NCI-H82 treated with DMSO at 0.1 percent for 48 hours (cell line): ENCODE measurements around the gene TRIM9.
A peak's percentile ranks its signal among the peaks of the same experiment; 100 is the strongest.

Source experiments
- DNase-seq: peaks from one replicate; lab custom pipeline; 2025; ENCODE audit not compliant: unreplicated experiment; lab: John Stamatoyannopoulos, UW

TRIM9 gene

DNA sequence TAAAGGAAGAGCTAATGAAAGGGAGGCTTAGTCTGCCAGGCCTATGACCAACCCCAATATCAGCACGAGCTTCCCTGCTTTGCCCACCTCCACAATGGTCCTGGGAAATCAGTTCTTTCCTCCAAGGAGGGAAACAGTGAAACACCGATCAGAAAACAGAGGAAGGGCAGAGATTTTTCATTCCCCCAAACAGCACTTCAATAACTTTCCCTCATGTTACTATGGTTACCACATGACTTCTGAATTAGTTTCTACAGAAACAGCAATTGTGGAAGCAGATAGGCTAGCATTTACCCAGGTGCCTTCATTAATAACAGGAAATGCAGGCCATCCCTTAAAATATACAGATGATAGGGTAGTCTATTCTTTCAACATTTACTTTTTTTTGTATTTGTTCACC, 35.9 kb downstream of the TRIM9 start:
- no peak for DNase-seq

DNA sequence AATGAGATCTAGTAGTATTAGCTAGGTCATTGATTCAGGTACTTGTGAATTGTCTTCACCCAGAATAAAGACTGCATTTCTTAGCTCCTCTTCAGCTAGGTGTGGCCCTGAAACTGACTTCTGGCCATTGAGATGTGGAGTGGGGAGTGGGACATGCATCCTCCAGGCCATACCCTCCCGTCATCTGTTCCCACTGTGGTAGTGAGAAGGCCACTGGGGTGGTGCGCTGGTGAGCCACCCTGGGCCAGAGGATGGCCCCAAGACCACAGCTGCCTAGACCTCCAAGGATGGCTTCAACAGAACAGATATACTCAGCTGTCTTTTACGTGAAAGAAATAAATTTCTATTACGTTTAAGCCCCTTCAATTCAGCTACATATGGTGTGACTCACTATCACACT, 36.5 kb downstream of the TRIM9 start:
- no peak for DNase-seq

DNA sequence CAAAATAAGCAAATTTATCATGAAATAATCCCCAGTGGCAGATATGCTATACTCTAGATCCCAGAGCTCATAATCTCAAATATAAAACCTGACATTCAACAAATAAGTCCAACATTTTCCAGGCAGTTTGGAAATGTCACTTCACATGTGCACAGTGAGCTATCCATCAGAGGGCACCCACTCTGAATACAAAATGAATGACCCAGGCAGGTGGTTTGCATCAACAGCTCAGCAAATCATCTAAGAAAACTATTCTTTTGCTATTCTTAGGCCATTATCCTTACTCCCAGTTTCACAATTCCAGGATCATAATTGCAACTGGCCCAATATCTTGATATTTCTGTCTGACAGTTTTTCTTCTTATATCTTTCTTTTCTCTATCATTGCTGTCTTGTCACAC, 38.5 kb downstream of the TRIM9 start:
- no peak for DNase-seq

DNA sequence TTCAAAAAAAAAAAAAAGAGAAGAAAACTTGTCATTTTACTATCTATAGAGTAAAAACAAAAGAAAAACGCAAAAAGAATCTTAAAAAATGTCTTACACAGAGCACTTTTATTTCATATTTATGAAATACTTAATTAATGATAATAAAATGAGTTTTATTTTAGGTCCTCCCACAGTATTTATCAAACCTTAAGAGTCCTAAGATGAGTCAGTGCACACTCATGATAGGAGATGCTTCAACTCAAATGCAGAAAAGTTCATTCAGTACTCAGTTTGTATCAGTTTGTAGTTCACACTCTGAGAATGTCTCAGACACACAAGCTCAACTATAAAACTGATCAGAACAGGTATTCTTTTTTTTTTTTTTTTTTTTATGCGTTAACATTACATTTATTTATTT, 41.7 kb downstream of the TRIM9 start:
- DNase-seq = no peak

DNA sequence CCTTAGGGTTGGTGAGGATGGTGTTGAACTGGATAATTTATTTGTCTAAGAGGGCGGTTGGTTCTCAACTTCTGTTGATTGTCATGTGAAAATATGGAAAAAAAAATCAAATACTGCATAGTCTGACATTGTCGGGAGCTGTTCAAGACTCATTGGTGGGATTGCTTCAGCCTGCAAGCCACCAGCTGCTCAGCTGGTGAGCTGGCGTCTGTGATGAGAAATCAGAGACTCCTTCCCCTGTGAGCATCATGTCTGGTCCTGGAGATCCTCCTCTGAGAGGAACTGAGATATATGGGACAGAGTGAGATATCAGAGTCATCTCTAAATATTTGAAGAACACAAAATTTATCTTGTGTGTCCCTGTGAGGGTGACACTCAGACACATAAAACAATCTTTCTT, 49.9 kb downstream of the TRIM9 start:
- no peak for DNase-seq

DNA sequence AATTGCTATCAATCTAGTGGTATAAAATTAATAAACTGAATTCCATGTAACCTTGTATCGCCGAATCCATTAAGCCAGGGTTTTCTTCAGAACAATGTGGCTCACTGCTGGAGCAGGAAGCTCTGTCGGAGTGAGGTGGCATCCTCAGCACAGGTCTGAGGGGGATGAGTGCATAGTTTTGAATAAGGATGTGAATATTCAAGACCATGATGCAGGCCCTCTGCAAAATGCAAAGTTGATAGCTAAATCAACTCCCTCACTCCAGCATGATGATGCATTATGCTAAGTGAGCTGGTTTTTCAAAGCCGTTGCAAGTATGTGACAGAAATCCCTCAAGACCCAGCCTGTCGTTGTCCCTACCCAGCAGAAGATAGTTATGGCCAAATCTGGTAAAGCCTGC, 53.0 kb downstream of the TRIM9 start:
- DNase-seq = no peak

DNA sequence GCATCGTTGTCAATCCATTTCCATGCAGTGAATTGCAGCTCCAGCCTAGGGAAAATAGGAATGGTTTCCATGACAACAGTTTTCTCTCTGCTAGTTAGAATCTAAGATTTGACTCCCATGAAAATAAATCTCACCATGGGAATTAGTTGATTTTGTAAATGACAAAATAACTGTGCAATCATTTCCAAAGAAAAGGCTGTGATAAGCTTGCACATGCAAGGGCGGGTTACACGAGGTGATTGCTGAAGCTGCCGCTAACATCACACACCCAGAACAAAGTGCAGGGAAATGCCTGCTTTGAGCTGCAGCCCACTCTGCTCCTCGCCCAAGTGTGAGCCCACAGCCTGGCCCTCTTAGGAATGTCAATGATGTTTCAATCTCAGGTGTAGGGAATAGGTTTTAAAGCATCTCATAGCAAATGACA, 53.8 kb downstream of the TRIM9 start:
- DNase-seq = no peak

DNA sequence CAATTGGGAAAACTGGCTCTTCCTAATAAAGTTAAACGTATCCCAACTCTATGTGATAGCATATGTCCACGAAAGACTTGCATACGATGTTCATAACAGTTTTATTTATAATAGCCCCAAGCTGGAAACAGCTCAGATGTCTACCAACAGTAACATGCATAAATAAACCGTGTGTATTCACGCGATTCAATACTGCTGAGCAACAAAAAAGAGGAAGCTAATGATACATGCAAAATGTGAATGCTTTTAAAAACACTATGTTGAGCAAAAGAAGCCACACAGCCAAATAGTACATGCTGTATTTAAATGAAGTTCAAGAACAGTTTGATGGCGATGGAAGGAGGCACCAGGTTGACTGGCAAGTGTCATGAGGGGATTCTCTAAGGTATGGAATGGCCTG, 55.7 kb downstream of the TRIM9 start:
- no peak for DNase-seq

DNA sequence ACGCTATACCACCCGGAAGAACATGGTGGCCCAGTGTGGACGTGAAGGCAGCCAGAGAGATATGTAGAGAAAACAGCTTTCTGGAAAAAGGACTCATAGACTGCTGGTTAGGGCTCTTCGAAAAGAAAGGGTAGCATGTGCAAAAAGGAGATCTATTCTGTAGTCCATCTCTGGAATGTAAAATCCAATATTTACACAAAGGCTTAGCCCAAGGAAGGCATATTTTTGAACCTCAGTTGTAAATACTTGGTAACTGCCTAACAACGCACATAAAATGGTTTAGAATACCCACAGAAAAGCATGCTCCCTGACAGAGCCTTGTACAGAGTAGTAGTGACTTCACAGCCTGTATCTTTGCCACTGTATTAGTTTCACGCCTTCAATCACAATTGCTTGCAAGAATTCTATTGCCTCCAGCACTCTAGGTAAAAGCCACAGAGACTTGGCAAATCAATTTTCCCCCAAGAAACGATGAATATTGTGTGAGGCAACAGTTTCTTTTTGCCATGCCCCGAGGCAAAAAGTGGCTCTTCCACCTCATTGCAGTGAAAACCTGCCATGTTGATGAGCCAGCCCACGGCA, 59.2 kb downstream of the TRIM9 start:
- DNase-seq = no peak

DNA sequence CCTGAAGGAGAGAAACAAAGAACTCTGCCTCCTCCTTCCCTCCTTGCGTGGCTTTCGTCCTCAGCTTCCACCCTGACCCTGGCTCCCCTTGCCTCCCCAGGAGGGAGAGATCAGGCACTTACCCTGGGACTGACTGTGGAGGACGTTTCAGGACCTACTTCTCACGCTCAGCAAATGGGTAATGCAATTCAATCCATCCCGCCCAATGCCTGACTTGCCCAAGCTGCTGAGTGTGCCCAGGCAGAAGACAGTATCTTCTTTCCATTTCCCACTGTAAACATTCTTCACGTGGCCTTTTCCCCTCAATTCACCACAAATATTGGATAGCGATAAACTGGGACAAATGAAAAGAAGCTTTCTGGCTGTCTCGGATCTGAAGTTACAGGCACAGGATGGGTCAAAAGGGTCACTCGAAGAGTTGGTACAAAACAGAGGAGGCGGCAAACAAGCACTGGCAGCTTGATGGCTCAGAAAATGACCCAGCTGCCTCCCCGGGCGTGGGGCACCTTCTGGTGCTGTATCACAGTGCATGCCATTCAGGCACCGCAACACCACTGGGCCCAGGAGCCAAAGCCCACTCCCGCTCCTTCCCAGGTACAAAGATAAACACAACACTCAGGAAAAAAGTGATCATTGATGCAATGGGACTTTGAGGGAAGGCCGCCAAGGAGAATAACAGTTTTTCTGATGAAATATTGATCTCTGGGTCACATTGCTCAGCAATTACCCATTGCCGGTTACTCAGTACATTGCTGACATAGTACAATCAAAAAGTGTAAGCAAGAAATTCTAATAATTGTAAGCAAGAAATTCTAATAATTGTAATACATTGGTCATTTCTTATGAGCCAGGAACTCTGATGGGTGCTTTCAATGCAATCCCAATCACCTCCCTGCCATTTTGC, 65.8 kb downstream of the TRIM9 start:
- DNase-seq = no peak

DNA sequence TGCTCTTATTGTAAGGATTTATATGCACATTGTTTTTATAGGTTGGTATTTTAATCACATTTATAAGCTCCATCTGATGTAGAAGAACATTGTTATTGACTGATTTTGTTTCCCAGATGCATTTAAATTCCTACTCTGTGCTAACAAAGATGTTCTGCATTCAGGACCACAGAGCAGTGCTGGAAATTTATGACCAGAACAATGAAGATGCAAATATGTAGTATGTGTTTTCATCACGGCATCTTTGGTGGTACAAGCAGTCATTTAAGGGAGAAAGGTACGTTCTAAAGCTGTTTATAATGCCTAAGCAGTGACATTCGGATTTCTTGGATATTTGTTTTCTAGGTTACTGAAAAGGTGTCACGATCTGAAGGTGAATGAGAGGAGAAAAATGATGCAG, 66.5 kb downstream of the TRIM9 start:
- no peak for DNase-seq

DNA sequence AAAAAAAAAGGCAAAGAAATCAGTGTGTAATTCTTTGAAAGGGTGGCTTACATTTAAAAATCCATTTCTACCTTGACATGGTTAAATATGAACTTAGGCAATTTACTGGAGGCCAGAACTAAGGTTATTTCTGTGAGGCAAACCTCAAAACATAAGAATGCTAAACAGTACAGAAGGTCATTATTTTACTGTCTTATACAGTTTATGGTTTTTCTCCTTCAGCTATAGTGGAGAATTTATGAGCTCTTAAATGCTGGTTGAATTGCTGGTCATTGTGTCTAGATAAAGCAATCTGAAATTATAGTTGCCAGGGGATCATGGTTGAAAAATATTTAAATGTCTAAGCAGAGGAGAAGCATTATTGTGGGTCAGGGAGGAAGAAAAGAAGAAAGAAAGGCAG, 70.5 kb downstream of the TRIM9 start:
- no peak for DNase-seq

DNA sequence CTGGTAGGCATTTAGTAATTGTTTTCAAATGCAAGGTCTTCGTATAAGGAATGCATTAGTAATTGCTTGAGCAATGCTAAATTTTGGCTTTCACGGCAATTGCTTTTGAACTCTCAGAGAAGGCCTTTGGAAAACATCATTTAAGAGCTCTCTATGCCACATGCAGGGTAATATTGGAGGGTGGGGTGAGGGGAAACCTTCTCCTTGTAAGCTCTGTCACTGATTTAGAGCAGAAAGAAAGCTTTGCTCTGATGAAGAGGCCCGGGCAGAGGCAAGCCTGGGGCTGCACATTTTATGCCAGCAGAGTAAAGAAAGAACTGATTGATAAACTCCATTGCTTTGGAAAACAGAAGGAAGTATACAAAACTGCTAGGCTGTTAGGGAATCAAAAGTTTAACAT, 70.9 kb downstream of the TRIM9 start:
- DNase-seq = no peak

DNA sequence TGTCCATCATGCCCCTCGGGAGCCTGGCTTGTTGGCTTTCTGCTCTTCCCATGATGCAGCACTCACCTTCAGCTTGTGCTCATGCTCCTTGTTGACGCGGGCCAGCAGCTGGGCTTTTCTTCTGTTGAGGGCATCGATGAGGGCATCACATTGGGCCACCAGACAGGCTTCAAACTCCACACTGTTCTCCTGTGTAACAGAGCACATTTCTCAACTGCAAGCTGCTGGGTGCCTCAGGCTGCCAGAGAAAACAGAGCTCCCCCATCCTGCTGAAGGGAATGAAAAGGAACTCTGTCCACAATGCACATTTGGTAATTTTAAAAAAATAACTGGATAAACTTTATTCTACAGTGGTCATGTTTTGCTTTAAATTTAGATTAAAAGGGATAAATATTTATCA, 72.1 kb downstream of the TRIM9 start:
- DNase-seq = no peak

DNA sequence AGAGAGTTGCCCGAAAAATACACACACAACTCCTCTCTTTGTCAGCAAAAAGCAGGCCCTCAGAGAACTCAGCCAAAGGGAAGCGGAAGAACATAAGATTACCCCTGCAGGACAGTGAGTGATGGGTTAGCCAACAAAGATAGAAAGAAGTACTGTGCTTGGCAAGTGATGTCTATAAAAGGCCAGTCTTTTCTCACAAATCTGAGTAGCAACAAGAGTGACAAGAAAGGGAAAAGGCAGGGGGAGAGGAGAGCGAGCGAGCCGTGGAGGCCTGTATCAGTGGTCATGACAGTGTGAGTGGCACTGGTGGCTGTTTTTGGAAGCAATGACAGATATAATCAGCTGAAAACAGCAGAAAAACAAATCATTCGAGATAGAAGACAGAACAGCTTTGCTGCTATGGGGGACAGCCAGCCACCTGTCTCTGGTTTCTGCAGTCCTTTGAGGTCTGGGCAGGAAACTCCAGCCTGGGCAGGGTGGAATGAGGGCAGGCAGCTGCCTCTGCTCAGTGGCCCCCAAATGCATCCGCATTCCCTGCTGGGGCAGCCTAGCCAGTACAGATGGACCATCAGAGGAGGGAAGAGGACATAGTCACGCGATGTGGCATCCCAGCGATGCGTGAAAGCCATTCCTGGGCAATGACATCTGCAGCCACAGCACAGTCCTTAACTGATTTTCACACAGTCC, 74.7 kb downstream of the TRIM9 start:
- DNase-seq = no peak

DNA sequence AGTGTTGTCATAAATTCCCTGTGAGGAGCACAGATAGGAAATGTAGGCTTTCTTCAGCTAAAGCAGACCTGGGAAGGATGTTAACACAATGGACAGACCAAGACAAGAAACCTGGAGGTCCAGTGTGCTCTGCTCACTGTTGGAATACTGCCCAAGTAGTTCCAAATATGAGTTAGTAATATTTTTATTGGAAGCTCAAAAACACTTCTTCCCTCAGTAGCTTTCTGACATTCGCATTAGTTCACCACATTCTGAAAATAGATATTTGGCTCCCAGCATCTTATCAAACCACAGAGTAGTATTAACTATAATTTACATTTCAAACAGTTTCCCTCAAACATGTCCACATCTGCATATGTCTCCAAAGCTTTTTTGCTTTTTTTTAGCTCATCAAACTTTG, 75.8 kb downstream of the TRIM9 start:
- DNase-seq = no peak

DNA sequence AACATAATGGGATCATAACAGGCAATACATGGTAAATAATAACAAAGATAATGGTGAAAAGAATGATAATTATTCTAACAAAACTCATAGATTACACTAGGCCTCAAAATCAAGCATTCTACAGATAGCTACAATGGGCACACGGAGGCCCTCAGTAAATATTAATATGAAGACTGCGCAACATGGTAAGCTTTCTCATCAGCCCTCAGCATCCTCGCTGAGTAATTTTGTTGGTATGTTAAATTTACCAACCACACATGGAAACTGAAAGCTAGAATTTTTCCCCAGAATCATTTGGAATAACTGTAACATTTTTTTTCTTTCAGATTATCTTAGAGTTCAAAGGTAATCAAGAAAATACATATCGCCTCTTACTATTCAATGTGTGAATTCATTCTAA, 76.4 kb downstream of the TRIM9 start:
- DNase-seq = no peak

DNA sequence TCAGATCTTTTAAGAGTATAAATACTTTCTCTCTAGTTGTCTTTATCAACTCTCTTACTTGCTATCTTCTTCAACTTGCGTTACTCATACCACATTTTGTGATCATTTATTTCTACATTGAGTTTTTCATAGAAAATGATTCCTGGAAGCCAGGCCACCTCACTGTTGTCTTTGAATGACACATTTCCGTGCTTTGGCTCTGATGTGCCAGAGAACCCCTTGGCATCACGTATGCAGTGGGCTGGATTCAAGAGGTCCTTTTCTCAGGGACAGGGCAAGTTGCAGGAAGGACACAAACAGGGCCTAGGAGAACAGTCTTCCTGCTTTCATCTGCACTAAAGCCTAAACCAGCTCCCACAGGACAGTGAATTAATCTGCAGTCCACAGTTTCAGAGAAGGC, 80.3 kb downstream of the TRIM9 start:
- no peak for DNase-seq

DNA sequence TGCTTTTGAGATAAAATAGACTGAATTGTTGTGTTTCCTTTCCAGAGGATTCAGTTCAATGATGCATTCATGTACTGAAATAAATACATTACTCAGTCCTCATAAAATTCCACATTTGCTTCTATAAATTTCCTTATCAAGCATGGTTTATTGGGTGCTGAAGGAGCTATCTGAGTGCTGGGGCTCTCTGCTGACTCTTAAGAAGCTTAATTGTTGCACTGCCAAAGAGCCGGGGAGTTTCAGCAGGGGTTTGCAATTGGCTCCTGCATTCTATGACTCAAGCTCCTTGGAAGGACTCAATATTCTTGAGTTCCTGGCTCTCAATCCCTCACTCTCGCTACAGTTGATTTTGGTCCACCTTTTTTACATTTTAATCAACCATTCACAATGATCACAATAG, 80.8 kb downstream of the TRIM9 start:
- DNase-seq = no peak

DNA sequence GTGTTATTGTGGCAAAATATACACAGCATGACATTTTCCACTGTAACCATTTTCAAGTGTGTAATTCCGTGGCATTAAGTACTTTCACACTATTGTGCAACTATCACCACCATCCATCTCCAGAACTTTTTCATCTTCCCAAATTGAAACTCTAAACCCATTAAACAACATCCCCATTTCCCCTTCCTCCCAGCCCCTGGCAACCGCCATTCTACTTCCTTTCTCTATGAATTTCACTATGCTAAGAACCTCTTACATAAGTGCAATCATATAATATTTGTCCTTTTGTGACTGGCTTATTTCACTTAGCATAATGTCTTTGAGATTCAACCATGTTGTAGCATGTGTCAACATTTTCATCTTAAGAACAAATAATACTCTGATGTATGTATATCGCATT, 82.8 kb downstream of the TRIM9 start:
- no peak for DNase-seq

DNA sequence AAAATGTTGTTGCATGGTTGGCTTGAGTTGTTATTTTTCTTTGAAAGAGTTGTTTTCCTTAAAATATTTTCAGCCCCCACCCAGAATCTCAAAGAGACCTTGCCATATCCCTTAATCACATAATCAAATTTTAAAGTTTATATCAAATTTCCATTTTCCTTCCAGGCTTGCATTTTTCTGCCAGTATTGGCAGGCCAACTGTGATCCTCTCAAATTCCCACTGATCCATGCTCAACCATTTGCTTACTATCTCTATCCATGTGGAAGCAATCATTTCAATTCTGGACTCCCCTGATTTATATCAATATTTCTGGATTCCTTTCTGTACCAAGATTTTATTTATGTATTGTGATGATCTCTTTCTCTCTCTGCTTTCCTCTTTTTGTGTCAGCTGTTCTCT, 86.5 kb downstream of the TRIM9 start:
- DNase-seq = no peak

DNA sequence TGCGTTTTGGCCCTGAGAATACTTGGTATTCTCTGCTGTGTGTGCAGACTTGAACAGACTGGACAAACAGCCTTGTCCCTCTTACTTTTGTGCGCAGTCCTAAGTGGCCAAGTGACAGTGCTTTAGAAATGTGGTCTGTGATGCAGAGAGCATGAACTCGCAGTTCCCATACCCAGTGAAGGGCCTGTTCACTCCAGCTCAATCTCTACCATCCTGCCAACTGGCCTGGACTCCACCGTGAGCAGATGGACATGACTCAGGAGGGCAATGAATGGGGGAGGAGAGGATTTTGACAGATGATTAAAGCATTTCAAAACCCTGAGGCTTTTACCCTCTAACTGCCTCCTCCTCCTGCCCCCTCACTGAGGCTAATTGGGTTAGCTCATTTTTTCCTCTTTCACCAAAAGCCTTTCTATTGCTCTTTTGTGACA, 88.1 kb downstream of the TRIM9 start:
- DNase-seq = peak; percentile 90
